ENCODE measurements around the gene EXOSC9.
"Not testable (repeated sequence)": the region's sequence is repeated elsewhere in the genome, so short reads cannot be mapped to it uniquely, and the experiment has no call there.

EXOSC9 gene, protein sequence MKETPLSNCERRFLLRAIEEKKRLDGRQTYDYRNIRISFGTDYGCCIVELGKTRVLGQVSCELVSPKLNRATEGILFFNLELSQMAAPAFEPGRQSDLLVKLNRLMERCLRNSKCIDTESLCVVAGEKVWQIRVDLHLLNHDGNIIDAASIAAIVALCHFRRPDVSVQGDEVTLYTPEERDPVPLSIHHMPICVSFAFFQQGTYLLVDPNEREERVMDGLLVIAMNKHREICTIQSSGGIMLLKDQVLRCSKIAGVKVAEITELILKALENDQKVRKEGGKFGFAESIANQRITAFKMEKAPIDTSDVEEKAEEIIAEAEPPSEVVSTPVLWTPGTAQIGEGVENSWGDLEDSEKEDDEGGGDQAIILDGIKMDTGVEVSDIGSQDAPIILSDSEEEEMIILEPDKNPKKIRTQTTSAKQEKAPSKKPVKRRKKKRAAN

DNA sequence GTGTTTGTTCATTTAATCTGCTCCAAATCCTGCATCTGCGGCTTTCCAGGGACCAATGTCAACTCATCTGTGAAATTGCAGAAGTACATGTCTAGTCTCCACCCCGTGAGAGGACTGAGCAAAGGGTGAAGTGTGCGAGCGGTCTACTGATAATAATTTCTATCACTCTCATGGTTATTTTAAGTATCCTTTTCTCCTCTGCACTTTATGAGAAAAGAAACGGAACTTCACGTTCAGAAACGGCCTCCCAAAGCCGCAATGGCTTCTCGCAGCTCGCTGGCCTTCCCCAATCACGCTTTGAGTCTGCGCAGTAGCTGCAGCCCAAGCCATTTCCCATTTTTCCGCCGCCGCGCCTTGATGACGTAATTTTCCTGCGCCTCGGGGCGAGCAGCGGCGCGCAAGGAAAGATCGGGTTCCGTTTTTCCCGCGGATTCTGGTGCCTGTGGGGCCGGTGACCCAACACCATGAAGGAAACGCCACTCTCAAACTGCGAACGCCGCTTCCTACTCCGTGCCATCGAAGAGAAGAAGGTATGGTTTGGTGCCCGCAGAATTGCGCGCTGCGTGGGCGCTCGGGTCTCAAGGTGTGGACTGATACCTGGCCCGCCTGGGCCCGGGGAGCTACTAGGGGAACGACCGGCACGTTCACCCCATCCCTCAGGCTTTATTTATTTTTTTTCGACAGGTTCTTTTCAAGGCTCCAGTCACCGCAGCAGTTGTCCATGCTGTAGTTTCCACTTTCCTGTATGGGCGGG lies at the start of gene EXOSC9:
Gene EXOSC9, plus strand, starts transcription at position 363 of the 754 bp plus-strand sequence. Its CDS starts 102 bp downstream, at position 465.
- DNase-seq (ENCODE audit: low spot score), result peak; percentile 95

DNA sequence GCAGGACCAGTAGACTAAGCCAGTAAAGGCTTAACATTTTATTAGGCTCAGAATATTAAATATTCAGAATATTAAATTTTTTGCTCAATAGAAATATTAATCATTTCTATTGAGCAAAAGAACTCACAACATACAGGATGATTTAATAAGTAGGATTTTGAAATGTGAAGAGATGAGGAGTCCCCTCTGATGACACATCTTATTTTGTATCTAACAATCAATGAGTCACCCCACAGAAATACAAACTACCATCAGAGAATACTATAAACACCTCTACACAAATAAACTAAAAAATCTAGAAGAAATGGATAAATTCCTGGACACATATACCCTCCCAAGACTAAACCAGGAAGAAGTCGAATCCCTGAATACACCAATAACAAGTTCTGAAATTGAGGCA lies 49.0 kb upstream of the EXOSC9 start:
- not testable (repeated sequence) for DNase-seq (ENCODE audit: low spot score)

DNA sequence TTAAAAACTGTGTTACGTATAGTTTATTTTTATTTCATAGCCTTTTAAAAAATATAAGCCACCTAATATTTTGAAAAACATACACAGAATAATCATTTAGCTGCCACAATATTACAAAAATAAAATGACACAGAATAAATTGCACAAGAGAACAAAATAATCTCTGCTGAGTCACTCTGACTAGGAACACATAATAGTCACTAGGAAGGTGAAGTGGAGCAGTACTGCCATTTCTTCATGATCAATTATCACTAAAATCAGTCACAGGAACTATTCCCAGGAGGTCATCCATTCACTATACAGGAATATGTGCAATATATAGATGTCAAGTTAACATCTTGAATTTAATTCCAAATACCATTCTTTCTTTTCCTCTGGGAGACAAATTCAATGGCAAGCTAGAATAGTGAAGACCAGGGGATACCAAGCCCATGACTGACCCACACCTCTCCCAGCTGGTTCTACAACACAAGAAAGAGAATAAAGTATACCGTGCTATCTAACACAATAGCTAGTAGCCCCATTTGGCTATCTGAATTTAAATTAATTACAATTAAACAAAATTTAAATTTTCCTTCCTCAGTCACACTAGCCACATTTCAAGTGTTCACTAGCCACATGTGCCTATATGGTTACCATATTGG lies 42.1 kb upstream of the EXOSC9 start:
- DNase-seq (ENCODE audit: low spot score), result no peak

DNA sequence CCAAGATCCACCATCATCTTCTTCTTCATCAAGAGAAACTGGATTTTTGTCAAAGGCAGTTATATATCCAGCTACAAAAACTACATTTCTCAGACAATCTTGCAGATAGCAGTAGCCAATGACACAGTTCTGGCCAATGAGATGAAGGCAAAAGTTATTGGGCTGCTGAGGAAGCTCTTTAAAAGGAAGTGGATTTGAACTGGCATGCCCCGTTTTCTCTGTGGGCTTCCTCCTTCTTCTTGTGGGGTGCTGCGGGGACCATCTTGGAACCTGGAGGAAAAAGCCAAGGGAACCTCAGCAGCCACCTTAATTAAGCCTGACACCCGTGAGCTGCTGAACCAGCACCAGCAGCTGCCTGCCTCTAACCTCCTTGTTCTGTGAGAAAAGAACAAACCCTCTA lies 40.9 kb upstream of the EXOSC9 start:
- DNase-seq (ENCODE audit: low spot score), result no peak

DNA sequence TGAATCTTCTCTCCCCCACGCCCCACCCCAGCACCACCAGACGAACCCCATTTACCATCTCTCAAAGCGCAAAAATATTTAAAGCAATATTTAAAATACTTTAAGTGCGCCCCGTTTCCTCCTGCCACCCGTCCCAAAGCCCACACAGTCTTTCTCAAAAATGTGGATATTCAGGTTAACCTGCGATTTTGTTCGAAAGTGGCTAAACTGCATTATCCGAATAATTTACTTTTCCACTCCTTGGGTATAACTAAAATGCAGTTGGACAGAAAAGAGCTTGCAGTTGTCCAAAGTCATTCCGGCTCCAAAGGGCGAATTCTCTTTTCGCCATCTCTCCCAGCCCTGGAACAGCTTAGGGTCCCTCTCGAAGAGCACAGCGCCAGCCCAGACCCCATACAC lies 36.8 kb upstream of the EXOSC9 start:
- no peak for DNase-seq (ENCODE audit: low spot score)

DNA sequence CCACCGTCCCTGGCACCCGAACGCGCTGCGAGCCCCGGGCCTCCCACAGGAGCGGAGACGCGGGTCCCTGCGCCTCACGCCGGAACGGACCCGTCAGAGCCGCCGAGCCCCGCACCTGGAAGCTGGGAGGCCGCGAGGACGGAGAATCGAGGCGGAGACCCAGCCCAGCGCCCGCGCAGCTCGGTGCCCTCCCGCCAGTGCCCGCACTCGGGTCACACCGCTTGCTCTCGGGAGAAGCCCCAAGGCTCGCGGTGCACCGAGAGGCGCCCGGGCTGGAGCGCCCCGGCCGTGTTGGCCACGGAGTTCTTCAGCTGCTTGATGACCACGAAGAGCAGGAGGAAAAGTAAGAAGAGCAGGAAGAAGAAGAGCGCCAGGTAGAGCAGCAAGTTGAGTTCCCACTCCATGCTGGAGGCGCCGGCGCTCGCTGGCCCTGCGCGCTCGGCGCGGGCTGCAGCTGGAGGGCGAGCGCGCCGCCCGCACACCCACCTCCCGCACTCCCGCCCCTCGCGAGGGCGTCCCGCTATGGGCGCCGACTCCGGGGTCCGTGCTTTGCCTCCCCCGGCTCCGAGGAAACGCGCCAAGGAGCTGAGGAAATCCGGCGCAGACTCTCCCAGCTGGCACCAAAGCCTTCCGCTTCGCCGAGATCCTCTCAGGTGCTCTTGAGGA lies 36.3 kb upstream of the EXOSC9 start, which contains the start of gene SMIM43:
Gene SMIM43, minus strand, starts transcription at position 463 of the 666 bp plus-strand sequence. Its CDS starts 59 bp downstream, at position 404.
- DNase-seq (ENCODE audit: low spot score), result no peak

DNA sequence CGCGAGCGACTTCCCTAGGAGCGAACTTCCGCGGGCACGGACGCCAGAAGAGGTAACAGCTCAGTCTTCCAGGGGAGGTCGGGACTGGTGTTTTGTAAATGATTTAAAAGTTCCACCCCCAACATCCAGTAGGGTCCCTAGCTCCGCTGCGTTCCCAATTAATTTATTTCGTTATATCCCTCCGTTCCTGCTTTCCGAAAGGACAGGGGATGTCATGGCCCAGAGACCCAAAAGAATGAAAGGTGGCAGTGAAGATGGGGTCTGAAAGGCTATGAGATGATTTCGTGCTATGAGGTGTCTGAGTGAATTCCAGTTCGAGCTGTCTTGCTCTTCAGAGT lies 35.8 kb upstream of the EXOSC9 start:
- no peak for DNase-seq (ENCODE audit: low spot score)

DNA sequence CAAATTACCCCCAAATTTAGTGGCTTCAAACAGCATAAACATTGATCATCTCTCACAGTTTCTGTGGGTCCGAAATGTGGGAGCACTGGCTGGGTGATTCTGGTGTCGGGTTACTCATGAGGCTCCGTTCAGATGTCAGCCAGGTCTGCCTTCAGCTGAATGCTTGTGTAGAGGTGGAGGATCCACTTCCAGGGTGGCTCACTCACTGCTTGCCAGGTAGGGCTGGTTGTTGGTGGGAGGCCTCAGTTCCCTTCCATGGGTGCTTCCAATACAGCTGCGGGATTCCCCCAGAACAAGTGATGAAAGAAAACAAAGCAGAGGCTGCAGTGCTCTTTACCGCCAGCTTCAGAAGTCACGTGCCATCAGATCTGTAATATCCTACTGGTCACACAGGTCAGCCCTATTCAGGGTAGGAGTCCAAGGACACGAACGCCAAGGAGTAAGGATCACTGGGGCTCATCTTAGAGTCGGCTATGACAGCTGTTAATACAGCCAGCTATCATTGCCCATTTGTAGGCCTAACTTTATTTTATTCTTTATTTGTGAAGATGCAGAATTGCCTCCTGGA lies 35.1 kb upstream of the EXOSC9 start:
- DNase-seq (ENCODE audit: low spot score), result no peak

DNA sequence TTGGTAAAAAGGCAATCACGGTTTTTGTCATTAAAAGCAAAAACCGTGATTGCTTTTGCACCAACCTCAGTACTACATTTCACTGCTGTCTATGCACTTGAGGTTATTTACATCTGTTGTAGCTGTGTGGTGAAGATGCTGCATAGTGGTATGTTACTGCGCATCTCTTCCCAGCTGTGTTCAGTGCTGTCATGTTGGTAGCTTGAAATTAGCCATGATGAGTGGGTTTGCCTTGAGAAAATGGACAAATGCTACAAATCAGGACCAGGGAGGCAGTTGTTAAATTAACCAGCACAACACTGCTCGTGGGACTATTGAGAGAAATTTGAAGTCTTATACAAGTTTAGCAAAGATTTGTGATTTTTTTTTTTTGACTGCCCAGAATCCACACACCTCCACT lies 34.0 kb upstream of the EXOSC9 start:
- DNase-seq (ENCODE audit: low spot score), result no peak

DNA sequence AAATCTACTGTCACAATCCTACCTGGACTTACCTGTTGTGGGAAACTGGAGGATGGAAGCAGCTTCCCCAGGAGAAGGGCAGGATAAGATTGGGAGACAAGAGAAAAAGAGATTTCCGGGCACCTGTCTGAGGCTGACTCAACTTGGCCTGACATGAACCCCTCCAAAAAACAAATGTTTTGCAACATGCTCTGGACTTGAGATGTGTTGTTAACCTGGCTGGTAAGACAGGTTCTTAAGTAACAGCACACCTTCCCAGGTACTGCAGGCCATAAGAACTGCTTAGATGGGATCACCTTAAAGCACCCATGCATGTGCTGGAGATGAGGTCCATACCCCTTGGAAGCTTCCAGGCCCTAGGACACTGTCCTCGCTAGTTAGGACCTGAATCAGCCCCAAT lies 31.8 kb upstream of the EXOSC9 start:
- no peak for DNase-seq (ENCODE audit: low spot score)

DNA sequence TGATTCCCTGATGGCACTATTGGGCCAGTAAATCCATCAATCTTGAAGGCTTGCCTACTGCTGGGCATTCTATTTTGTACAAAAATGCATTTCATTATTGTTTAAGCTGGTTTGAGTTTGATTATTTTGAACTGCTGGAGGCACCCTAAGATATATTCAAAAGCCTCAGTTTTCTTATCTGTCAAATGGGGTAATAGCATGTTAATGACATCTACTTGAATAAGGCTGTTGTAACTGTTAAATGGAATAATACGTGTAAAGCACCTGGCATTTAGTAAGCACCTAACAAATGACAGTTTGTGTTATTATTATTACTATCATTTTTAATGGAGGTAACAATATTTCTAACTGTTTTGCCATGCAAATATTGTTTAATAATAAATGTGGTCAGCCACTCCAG lies 29.3 kb upstream of the EXOSC9 start:
- DNase-seq (ENCODE audit: low spot score), result no peak

DNA sequence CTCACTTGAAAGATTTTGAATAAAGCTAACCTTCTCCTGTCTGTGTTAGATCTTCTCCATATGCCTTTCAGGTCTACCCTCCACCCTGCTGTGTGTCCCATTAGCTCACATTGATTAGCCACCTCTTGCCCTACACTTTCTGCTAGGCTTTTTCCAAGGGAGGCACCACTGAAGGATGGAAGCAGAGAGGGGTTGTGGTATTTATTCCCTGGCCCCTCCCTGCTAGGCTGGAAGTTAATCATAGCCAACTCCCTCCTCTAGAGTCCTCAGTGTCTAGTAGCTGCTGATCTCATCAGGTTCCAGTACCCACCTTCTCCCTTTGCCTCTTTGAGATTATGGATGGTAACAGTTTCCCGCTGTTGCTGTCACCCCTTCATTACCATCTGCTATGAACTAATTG lies 27.2 kb upstream of the EXOSC9 start:
- DNase-seq (ENCODE audit: low spot score), result no peak

DNA sequence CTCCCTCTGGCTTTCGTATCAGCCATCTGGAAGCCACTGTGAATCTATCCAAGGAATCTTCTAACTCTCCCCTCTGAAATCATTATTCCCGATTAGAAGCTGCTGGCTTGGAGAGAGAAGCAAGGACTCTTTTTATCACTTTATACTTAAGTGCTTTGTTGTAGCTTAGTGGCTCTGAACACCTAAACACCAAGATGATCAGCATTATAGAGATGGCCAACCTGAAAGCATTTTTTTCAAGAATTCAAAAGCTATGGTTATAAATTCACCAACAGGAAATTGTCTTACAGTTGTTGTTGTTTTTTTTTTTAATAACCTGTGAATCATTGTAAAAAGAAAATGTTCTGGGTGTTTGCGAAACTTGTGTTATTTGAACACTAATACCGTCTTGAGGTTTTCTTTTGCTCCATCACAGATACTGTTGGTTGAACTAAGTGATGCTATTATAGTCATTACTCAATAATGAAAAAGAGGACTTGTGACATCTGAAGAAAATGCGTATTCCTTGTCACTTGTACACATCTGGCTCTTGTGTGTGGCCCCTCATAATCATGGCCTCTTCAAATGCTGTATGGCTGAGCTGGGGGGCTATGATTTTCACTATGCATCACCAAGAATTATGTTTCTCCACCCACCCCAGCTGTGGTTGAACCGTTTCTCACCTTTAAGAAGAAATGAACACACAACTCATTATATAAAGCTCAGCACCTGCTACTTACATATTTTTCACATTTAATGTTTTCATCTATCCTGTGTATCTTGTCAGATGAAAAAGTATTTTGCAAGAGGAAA lies 24.3 kb upstream of the EXOSC9 start:
- DNase-seq (ENCODE audit: low spot score), result no peak

DNA sequence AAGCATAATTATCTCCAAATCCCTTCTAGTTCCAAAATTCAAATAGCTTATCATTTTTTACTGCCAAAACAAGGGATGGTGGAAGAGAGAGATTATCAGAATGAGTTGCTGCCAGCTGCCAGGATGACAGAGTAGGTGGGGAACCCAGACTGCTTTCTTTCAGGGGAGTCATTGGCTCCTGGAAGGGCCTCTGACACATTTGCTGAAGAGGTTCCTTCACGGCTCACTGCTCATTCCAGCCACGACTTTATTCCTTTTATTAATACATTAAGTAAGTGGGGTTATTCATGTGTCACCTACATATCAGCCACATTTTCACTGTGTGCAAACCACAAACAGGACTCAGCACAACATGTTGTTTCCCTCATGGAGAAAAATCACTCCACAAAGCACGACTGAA lies 23.5 kb upstream of the EXOSC9 start:
- no peak for DNase-seq (ENCODE audit: low spot score)

DNA sequence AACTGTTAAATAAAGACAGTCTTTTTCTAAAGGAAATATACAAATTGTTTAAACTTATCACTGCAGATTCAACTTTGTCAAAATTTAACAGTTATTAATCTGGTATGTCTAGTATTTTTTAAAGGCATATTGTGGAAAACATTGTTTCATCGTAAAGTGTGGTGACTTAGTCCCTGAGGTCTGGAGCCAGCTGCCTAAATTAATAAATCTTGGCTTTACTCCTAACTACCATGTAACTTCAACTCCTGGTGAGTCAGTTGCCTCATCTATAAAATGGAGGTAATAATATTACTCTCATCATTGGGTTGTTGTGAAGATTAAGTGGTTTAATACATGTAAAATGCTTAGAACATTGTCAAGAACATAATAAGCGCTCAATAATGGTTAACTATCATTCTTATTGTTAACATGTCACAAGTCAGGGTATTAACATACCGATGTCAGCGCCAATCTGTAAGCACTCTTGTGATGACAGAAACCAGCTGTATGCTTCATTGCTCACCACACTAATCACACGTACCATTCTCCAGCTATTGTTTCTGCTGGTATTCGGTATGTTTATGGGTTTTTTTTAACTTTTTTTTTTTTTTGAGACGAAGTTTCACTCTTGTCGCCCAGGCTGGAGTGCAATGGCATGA lies 22.0 kb upstream of the EXOSC9 start:
- DNase-seq (ENCODE audit: low spot score), result no peak

DNA sequence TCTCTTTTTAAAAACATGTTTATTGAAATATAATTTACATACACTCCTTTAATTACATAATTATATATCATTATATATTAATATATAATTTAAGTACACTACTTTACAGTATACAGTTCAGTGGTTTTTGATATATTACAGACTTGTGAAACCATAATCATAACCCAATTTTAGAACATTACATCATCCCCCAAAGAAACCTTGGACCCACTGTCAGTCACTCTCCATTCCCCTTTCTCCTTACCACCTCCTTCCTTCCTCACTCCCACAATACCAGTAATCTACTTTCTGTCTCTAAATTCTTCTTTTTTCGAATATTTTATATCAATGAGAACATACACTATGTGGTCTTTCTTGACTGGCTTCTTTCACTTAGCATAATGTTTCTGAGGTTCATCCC lies 17.9 kb upstream of the EXOSC9 start:
- DNase-seq (ENCODE audit: low spot score), result no peak

DNA sequence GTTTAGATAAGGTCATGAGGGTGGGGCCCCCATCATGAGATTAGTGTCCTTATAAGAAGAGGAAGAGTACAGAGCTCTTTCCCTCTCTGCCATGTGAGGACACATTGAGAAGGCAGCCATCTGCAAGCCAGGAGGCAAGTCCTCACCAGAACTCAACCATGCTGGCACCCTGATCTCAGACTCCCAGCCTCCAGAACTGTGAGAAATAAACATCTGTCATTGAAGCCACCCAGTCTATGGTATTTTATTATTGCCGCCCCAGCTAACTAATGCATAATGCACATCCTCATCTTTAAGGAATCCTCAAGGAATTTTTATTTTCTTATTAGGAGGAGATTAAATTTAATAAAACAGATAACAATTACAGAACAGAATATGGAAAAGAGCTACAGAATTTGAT lies 16.7 kb upstream of the EXOSC9 start:
- no peak for DNase-seq (ENCODE audit: low spot score)

DNA sequence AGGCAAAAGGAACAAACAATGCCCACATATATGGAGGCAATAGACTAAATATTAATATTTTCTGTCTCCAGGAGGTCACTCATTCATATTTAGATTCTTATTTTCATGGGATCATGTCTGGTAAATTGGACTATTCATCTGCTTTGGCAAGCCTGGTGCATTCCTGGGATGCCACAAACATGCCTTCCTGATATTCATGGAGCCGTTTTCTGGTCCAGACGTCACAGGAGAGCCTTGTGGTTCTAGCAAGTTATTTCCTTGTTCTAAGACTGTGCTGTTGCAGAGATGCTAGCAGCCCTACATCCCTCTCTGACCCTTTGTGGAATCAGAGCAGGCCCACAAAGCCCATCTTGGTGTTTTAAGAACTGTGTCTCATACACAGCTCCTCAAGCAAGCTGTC lies 16.1 kb upstream of the EXOSC9 start:
- no peak for DNase-seq (ENCODE audit: low spot score)

DNA sequence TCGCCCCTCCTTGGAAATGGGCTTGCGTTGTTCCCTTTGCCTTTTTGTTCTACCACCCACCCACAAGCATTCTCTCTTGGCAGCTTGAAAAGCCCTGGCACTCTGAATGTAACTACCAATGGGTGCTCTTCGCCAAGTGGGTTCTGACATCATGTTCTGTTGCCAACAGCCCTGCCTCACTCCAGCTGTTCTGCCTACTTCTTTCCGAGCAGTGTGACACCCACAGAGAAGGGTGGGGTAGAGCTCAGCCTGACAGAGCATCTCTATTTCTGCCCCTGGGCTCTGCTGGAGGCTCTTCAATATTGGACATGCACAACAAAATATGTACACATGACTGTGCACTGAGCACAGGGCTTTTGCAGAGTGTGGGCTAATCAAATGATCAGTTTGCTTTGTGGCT lies 15.6 kb upstream of the EXOSC9 start:
- DNase-seq (ENCODE audit: low spot score), result no peak

DNA sequence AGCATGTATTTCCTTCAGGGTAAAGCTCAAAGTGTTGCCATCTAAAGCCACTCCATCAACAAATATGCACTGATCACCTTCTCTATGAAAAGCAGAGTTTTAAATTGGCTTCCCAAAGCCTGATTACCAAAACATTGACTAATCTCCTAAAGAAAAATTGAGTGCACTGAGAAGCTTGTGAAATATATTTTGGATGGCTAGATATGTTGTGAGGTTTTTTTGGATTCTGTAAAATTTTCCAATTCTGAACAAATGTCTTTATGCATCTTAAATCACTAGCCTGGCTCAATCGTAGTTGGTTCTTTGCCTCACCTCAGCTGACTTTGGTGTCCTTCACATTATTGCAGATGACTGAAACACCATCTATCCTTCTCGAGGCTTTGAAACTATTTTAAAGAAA lies 14.9 kb upstream of the EXOSC9 start:
- DNase-seq (ENCODE audit: low spot score), result no peak

DNA sequence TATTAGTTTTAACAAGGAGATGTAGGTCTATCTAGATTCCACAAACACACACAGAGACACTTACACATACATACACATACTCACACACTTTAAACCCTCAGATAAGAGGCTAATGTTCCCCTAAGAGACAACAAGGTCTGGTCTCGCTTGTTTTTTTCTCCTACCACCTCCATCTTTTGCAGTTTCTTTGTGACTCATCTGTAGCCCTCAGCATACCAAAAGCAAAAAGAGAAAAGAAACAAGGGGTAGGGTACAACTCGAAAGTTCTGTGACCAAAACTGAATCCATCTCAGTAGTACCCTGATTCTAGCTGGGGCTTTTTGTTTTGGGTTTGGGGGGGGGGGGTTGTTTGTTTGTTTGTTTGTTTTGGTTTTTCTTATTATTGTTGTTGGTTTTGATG lies 12.2 kb upstream of the EXOSC9 start:
- DNase-seq (ENCODE audit: low spot score), result no peak
